HG03095 (cell line): ENCODE measurements around the gene MAP3K14.

Experiments used
- ATAC-seq: cut with Tn5 transposase; IDR thresholded peaks from one replicate; pipeline ENCODE4 v1.9.1; 2021; ENCODE audit warnings: moderate library complexity; ENCODE audit not compliant: unreplicated experiment

The MAP3K14 gene

DNA sequence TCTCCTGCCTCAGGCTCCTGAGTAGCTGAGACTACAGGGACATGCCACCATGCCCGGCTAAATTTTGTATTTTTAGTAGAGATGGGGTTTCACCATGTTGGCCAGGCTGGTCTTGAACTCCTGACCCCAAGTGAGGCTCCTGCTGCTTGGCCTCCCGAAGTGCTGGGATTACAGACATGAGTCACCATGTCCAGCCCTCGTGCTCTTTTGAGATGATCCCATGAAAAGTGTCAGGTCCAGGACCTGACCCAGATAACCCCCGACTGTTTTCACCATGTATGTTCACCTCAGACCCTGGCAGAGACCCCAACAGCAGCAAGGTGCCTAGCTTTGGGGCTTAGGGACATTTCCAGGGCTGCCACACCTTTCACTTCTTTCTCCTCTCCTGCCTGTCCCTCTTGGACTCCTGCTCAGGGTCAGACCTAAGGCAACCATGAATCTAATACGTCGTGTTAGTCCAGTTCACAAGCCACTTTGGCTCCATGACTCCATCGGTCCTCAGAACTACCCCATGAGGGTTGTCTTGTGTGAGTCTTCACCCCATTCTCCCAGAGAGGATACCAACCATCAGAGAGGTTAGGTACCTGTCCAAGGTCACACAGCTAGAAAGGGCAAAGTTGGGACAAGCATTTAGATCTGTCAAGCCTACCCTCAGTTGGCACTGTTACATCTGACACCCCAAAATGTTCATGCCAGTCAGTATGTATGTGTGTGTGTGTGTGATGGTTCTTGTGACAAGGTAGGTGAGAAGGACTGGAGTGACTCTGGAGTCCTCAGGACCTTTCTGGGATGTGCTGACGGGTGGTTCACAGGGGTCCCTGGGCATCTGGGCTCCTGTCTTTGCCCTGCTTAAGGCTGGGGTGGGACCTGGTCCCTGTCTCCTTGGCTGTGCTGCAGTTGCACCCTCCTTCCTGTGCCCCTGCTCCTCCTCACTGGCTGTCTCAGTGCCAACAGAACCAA lies 23.1 kb upstream of the MAP3K14 start:
- ATAC-seq: no peak

DNA sequence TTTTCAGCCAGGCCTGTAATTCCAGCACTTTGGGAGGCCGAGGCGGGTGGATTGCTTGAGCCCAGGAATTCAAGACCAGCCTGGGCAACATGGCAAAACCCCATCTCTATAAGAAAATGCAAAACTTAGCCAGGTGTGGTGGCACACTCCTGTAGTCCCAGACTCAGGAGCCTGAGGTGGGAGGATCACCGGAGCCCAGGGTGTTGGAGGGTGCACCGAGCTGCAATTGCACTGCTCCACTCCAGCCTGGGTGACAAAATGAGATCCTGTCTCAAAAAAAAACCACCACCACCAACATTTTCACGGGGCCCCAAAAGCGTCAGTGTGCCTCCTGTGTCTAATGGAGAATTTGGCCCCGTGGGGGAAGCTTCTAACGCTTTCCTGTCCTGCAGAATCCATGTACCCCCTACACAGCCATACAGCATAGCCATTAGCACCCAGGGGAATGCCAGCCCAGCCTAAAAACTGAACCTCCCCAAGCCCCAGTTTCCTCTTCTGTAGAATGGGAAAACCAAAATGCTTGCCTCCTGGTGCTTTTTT lies 22.2 kb upstream of the MAP3K14 start:
- no peak for ATAC-seq

- no peak for ATAC-seq
These were observed 21.4 kb upstream of the MAP3K14 start for GRCh38 chr17:45338023-45338781.

DNA sequence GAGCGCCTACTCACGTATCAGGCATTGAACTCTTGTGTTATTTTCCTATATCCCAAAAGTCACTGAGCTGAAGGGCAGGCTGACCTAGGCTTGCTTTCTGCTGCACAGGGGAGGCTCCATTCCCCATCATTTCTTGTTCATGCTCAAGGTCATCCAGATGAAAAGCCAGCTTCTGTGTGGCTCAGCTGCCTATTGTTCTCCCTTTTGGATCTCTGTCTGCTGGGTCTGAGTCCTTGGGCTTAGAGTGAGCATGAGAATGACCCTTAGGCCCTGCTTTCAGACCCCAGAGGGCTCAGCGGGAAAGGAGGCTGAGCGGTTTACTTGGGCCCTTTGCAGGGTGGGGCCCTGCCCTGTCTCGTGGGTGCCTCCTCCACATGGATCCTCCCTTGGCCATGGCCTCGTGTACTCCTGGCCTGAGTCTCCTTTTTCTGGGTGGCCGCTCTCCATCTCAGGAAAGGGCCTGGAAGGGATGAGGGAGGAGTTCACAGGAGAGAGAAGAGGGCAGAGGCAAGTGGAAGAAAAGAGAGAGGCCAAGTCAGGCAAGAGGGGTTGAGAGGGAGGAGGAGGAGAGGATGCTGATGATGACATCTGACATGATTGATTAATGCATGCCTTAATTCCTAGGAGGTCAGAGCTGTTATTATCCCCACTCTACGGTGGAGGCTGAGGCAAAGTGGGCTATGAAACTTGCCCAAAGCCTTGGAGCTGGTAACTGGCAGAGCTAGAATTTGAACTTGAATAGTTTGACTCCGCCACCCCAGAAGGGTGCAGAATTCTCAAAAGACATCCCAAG lies 19.8 kb upstream of the MAP3K14 start:
- ATAC-seq: no peak

- no peak for ATAC-seq
These were observed 18.9 kb upstream of the MAP3K14 start for GRCh38 chr17:45335721-45336120.

DNA sequence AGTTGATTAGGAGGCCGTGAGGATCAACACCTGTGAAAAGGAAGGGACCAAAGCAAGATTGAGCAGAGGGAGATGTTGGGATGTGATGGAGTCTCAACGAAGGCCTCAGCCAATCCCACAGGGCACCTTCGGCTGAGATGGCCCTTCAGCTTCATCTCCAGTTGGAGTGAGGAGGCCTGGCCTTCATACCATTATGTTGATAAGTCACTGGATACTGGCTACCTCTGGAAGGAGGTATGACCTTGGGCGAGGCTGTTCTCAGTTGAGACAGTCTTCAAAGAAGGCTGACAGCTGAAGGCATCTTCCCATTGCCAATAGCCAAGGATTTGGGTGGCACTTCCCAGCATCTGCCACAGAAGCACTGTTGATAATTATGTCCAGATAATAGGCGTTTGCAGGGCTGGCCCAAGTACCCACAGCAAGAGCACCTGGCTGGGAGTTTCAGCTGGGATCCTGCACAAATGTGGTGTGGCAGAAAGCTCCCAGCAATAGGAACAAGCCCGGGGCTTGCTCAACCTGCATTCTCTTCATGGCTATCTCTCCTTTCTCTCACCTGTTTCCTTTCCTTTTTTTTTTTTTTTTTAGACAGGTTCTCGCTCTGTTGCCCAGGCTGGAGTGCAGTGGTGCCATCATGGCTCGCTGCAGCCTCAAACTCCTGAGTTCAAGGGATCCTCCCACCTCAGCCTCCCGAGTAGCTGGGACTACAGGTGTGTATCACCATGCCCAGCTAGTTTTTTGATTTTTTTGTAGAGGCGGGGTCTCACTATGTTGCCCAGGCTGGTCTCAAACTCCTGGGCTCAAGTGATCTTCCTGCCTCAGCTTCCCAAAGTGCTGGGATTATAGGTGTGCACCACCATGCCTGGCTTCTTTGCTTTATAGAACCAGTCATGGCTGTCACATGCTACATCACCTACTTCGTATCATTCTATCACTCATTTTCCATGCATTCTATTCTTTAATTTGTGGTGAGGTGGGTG lies 18.2 kb upstream of the MAP3K14 start:
- ATAC-seq: no peak

- no peak for ATAC-seq
These were observed 17.4 kb upstream of the MAP3K14 start for GRCh38 chr17:45334231-45334630.

DNA sequence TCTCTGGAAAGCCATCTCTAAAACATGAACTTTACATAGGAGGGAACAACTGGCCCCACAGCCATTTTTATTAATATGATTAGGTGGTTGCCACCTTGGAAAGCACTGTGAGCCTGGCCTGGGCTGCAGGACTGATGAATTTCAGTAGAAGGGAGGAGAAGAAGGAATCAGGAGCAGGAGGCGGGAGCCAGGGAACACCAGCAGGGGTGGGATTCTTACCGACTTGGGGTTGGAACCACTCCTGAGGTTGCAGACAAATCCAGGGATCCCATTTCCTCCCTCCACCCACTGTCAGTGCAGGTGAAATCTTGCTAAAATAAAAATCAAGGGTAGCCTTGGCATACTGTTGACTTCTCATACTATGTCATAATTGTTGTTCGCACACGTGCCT lies 16.9 kb upstream of the MAP3K14 start:
- no peak for ATAC-seq

DNA sequence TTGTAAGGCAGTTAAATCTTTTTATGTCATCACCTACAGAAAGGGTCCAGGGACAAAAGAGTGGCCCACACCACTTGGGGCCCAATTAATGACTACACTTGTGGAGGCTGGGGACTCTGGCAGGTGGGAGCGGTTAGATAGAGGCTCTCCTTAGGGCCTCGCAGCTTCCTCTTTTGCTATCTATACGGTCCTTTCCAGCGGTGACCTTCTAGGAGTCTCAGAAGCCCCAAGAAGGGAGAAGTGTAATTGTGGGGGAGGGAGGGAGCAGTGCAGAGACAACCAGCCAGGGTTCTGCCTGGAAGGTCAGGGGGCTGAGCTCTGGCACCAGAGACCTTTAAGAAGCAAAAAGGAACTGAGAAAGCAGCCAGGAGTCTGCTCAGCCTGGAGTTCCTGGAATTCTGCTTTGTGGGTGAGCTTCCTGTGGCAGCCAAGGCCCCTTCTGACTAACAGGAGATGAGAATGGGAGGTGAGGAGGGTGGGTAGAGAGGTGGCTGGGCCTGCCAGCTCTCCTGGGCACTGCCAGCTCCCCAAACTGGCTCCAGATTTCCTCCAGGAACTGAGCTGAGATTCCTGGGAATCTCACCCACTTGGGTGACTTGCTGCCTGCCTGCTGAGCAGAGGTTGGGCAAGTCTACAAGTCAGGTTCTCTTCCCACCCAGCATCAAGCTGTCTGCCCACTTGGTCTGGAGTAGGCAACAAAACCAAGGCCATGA lies 16.3 kb upstream of the MAP3K14 start:
- ATAC-seq: no peak

DNA sequence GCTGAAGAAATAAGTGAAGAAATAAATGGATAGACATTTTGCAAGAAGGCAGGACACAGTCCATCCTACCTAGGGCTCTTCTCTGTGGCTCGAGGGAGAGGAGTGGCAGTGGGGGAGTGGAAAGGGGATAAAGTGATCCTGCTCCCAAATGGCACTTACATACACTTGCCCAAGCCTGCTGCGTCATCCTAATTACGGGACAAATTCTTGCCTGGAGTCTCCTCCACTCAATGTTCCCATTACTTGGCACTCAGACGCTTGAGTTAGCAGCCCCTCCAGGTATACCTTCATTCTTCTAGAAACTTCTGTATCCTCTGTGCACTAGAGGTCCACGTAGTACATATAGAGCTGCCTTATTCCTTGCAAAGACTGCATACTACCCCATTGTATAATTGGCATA lies 15.7 kb upstream of the MAP3K14 start:
- no peak for ATAC-seq

- ATAC-seq: no peak
These were observed 9.8 kb upstream of the MAP3K14 start for GRCh38 chr17:45326626-45327025.

DNA sequence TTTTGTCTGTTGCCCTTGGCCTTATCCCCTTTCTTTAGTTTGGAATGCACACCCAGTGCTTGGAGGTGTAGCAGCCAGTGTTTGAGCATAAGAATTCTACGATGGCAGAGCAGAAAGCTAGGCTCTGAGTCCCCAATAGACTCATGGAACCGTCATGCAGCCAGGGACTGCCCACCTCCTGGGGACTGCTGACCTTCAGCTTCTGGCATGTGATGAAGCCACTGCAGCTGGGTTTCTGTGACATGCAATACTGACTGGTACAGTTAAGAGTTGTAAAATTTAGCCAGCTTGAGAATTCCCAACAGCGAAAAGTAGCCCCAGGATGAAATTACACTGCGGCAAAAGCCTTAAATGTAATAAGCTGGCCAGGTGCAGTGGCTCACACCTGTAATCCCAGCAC lies 9.0 kb upstream of the MAP3K14 start:
- no peak for ATAC-seq

DNA sequence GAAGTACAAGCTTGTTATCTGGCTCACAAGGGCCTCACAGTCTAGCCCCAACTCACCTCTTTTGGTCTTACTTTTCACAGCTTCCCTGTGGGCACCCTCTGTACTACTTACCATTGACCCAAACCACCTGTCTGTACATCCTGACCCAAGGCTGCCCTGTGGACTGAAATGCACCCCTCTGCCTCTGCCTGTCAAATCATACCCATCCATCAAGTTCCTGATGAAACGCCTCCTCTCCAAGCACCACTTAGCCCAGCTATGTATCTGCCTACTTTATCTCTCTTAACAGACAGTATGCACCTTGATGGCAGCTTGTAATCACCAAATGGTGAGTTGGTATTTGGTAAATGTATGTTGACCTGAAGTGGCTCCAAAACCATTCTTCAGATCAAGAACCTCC lies 7.5 kb upstream of the MAP3K14 start:
- ATAC-seq: no peak

DNA sequence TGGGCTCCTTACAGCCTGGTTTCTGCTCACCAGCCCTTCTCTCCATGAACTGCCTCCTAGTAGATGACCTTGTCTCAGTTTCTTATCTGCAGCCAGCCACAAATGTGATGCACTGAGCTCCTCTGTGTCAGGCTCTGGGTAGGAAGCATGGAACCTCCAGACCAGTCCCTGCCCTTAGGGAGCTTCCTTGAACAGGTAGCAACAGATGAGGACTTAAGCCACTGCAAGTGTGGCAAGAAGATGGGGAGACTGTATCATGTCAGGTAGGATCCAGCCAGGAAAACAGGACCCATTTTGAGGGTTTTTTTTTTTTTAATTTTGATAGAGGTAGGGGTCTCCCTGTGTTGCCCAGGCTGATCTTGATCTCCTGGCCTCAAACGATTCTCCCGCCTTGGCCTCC lies 5.3 kb upstream of the MAP3K14 start:
- ATAC-seq: no peak

DNA sequence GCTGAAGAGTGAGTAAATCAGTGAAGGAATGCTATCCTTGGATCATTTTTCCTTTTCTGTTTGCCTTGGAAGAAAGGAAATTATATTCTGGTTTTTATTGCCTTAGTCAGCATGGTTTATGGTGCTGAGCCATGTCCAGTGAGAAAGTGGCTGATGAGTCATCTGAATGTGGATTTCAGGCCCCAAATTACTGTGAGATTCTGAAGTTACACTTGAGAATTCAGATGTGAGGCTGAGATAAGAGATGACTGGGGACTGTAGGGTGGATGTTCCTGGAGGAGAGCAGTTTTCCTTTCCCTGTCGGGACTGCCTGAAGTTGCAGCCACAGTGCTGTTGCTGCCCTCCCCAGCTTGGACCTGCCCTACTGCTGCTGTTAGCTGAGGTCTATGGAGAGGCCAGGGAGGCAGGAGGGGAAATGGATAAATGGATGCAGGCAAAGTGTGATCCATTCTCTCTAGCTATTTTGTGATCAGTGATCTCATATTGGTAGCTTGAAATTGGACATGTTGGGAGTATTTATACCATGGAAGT lies 4.2 kb upstream of the MAP3K14 start:
- no peak for ATAC-seq

GRCh38 chr17:45320349-45320930 lies 3.6 kb upstream of the MAP3K14 start:
- no peak for ATAC-seq

DNA sequence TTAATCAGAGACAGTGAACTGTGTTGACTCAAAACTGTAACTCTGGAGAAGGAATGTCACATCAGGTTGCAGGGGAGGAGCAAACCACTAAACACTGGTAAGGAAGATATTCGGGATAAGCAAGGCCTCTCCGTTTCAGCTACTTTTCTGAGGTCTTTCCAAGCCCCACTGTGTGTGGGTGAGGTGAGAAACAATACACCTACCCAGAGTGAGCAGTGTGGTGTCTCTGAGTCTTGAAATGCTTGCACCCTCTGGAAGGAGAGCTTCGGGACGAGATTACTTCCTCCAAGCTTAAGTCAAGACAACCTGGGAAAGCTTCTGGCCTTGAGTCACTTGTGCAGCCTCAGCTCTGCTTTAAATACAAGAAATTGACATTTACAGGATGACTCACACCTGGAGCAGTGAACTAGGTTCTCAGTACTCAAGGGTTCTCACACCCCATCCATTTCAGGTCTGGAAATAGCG lies 2.5 kb upstream of the MAP3K14 start:
- ATAC-seq: no peak

GRCh38 chr17:45318561-45319230 lies 1.9 kb upstream of the MAP3K14 start:
- no peak for ATAC-seq
